Trophoblast cell (in vitro differentiated cells and primary cell): ENCODE measurements around the gene DNM1.

ENCODE experiments used
- DNase-seq, 2 donors: peaks; one replicate each; pipeline ENCODE4 v3.0.0-alpha.2; 2016
- H2AFZ ChIP-seq: 2 replicates; pipeline ENCODE4 v1.6.1; 2013; ENCODE audit warnings: low read length, moderate library complexity, mild to moderate bottlenecking; ENCODE audit not compliant: insufficient read depth, poor library complexity
- H2AK5ac ChIP-seq: 2 replicates; pipeline ENCODE4 v1.6.1; 2013; ENCODE audit warnings: mild to moderate bottlenecking, low read length
- H2BK120ac ChIP-seq: 2 replicates; pipeline ENCODE4 v1.6.1; 2013; ENCODE audit warnings: low read length, mild to moderate bottlenecking, moderate library complexity; ENCODE audit not compliant: insufficient read depth, poor library complexity
- H2BK12ac ChIP-seq: 2 replicates; pipeline ENCODE4 v1.6.1; 2013; ENCODE audit warnings: mild to moderate bottlenecking, low read length, moderate library complexity
- H2BK5ac ChIP-seq: 2 replicates; pipeline ENCODE4 v1.6.1; 2013; ENCODE audit warnings: low read length, low read depth, moderate library complexity, mild to moderate bottlenecking; ENCODE audit not compliant: poor library complexity
- H3K14ac ChIP-seq: 2 replicates; pipeline ENCODE4 v1.6.1; 2013; ENCODE audit warnings: mild to moderate bottlenecking, low read length
- H3K18ac ChIP-seq: 2 replicates; pipeline ENCODE4 v1.6.1; 2013; ENCODE audit warnings: mild to moderate bottlenecking, low read length
- H3K23ac ChIP-seq: 2 replicates; pipeline ENCODE4 v1.6.1; 2013; ENCODE audit warnings: low read length
- H3K27ac ChIP-seq: 2 replicates; pipeline ENCODE4 v1.5.1; 2013; ENCODE audit warnings: low read depth, mild to moderate bottlenecking, inconsistent platforms, low read length, moderate library complexity
- H3K27me3 ChIP-seq: 2 replicates; pipeline ENCODE4 v1.6.1; 2013; ENCODE audit warnings: inconsistent platforms, mild to moderate bottlenecking, low read length, moderate library complexity; ENCODE audit not compliant: insufficient read depth
- H3K36me3 ChIP-seq, 2 experiments: 1 replicate in 1 of 2; 2 replicates in 1 of 2; pipeline ENCODE4 v1.6.1; 2013; ENCODE audit warnings: low read length in 2 of 2, mild to moderate bottlenecking in 2 of 2, moderate library complexity in 1 of 2; ENCODE audit not compliant: insufficient read depth in 2 of 2, control insufficient read depth in 1 of 2
- H3K4ac ChIP-seq: 2 replicates; pipeline ENCODE4 v1.6.1; 2013; ENCODE audit warnings: low read depth, mild to moderate bottlenecking, low read length, moderate library complexity
- H3K4me1 ChIP-seq, 2 experiments: 1 replicate in 1 of 2; 2 replicates in 1 of 2; pipeline ENCODE4 v1.6.1; 2013; ENCODE audit warnings: low read length in 2 of 2, mild to moderate bottlenecking in 2 of 2, moderate library complexity in 1 of 2; ENCODE audit not compliant: insufficient read depth in 2 of 2, control insufficient read depth in 1 of 2
- H3K4me2 ChIP-seq: 2 replicates; pipeline ENCODE4 v1.6.1; 2013; ENCODE audit warnings: inconsistent platforms, mild to moderate bottlenecking, low read length, moderate library complexity
- H3K4me3 ChIP-seq: 2 replicates; pipeline ENCODE4 v1.5.1; 2013; ENCODE audit warnings: mild to moderate bottlenecking, low read depth, low read length, inconsistent platforms
- H3K79me1 ChIP-seq: one replicate; pipeline ENCODE4 v1.6.1; 2013; ENCODE audit warnings: low read length
- H3K79me2 ChIP-seq: 2 replicates; pipeline ENCODE4 v1.6.1; 2013; ENCODE audit warnings: low read length, mild to moderate bottlenecking; ENCODE audit not compliant: control insufficient read depth, insufficient read depth, poor library complexity
- H3K9ac ChIP-seq: 2 replicates; pipeline ENCODE4 v1.6.1; 2013; ENCODE audit warnings: mild to moderate bottlenecking, low read length
- H3K9me3 ChIP-seq: 2 replicates; pipeline ENCODE4 v1.6.1; 2013; ENCODE audit warnings: low read depth, mild to moderate bottlenecking, control low read depth, inconsistent platforms, low read length; ENCODE audit not compliant: insufficient read depth
- H4K12ac ChIP-seq: 2 replicates; pipeline ENCODE4 v1.6.1; 2013; ENCODE audit warnings: low read depth, mild to moderate bottlenecking, low read length, moderate library complexity
- H4K8ac ChIP-seq: 2 replicates; pipeline ENCODE4 v1.6.1; 2013; ENCODE audit warnings: low read depth, mild to moderate bottlenecking, low read length, moderate library complexity
- H4K91ac ChIP-seq: one replicate; pipeline ENCODE4 v1.6.1; 2013; ENCODE audit warnings: low read depth, mild to moderate bottlenecking, low read length, moderate library complexity
- WGBS: extraction: QIAGEN DNeasy Blood & Tissue Kit; methylation state at CpG from one replicate; pipeline ENCODE4 v1.1.7; 2013; ENCODE audit warnings: missing lambda C conversion rate; ENCODE audit not compliant: insufficient read length, insufficient coverage; ENCODE audit errors: extremely low coverage; 5-methylcytosine and 5-hydroxymethylcytosine counted together

DNM1 gene

DNA sequence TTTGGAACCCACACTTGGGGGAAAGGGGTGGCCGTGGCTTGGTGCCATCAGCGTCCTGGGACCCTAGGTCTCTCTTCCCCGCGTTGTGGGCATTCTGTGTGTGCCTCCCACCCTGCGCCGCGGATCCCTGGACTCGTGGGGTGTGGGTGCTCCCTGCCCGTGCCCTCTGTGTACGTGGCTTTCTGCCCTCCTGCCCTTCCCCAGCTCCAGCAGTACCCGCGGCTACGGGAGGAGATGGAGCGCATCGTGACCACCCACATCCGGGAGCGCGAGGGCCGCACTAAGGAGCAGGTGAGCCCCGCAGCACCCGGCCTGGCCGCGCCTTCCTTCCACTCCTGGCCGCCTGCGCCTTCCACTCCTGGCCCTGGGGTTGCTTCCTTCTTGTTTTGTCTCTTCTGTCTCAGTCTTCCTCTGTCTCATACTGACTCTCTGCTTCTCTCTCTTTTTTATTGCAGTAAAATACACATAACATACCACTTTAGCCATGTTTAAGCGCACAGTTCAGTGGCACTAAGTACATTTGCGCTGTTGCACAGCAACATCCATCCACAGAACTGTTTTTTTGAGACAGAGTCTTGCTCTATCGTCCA is 30.7 kb downstream of the DNM1 start:
- Histone ChIP-seq H3K14ac (no peak overlapping the region), H3K4me3 (peak overlapping the region; percentile 27), H3K4me2 (no peak overlapping the region), H2BK120ac (no peak overlapping the region), H3K9ac (no peak overlapping the region), H2AK5ac (no peak overlapping the region), H2BK12ac (no peak overlapping the region), H3K4me1 (no peaks in the 10 kb centered on the region), H3K9me3 (peaks cover 1% of the 10 kb centered on the region), H4K12ac (no peak overlapping the region), H4K8ac (no peak overlapping the region), H3K79me2 (no peaks in the 10 kb centered on the region), H3K4ac (no peak overlapping the region), H3K27ac (no peak overlapping the region), H2AFZ (no peak overlapping the region), H3K27me3 (no peaks in the 10 kb centered on the region), H2BK5ac (no peak overlapping the region), H3K79me1 (no peaks in the 10 kb centered on the region), H4K91ac (no peak overlapping the region), H3K18ac (no peak overlapping the region), H3K36me3 (no peaks in the 10 kb centered on the region), H3K23ac (no peak overlapping the region)
- no CpG with 5 or more reads among the region's 28 CpGs for whole genome bisulfite sequencing
- no peak for DNase-seq

DNA sequence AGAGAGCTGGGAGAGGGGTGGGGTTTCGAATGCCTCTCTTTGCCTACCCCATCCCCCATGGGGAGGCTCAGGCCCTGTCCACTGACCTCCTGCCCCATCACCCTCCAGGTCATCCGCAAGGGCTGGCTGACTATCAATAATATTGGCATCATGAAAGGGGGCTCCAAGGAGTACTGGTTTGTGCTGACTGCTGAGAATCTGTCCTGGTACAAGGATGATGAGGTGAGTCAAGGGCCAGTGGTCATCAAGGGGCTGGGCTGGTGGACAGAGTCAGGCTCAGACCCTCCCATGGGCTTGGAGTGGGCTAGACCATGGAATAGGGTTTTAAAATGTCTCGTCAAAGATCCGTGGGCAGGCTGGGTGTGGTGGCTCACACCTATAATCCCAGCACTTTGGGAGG is 38.9 kb downstream of the DNM1 start:
- no peaks in the 10 kb centered on the region for H3K27me3 ChIP-seq
- no peak overlapping the region for H2AK5ac ChIP-seq
- H3K14ac ChIP-seq: no peak overlapping the region
- no peak overlapping the region for H3K4me3 ChIP-seq
- no peak overlapping the region for H4K91ac ChIP-seq
- DNase-seq: no peak
- no peak overlapping the region for H2BK12ac ChIP-seq
- H2AFZ ChIP-seq: no peak overlapping the region
- H3K27ac ChIP-seq: no peak overlapping the region
- no peak overlapping the region for H3K9ac ChIP-seq
- no CpG with 5 or more reads among the region's 4 CpGs for WGBS
- H3K23ac ChIP-seq: no peak overlapping the region
- H2BK120ac ChIP-seq: no peak overlapping the region
- H3K79me1 ChIP-seq: peaks cover 6% of the 10 kb centered on the region
- H4K12ac ChIP-seq: no peak overlapping the region
- no peak overlapping the region for H3K18ac ChIP-seq
- no peaks in the 10 kb centered on the region for H3K36me3 ChIP-seq
- H3K4ac ChIP-seq: no peak overlapping the region
- peaks cover 12 to 20% of the 10 kb centered on the region in 2 experiments for H3K4me1 ChIP-seq
- H3K9me3 ChIP-seq: no peaks in the 10 kb centered on the region
- peaks cover 3% of the 10 kb centered on the region for H3K79me2 ChIP-seq
- H4K8ac ChIP-seq: no peak overlapping the region
- no peak overlapping the region for H3K4me2 ChIP-seq
- no peak overlapping the region for H2BK5ac ChIP-seq

DNA sequence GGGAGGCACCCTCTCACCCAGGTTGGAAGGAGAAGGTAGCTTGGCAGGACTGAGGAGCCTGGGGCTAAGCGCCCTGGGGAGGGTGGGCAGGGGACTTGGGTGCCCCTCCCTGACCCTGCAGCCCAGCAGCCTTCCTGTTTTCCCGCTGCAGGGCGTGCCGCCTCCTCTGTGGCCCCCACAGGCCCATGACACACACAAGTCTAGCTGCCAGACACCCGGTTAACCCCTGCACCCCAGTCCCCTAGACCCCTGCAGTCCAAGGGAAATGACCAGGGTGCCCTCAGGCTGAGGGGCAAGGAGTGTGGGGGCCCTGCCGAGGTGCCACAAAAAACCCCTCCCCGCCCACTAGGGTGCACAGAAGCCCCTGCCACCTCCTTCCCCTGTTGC is 39.6 kb downstream of the DNM1 start:
- Histone ChIP-seq H3K79me2 (peaks cover 3% of the 10 kb centered on the region), H3K27ac (no peak overlapping the region), H3K27me3 (no peaks in the 10 kb centered on the region), H4K91ac (no peak overlapping the region), H2BK120ac (no peak overlapping the region), H3K14ac (no peak overlapping the region), H3K18ac (no peak overlapping the region), H2AFZ (no peak overlapping the region), H4K12ac (no peak overlapping the region), H3K9ac (no peak overlapping the region), H3K4me2 (no peak overlapping the region), H4K8ac (no peak overlapping the region), H2AK5ac (no peak overlapping the region), H3K79me1 (peaks cover 6% of the 10 kb centered on the region), H2BK5ac (no peak overlapping the region), H3K4me1 (peaks cover 12 to 20% of the 10 kb centered on the region in 2 experiments), H3K4me3 (no peak overlapping the region), H3K9me3 (no peaks in the 10 kb centered on the region), H3K36me3 (no peaks in the 10 kb centered on the region), H3K4ac (no peak overlapping the region), H2BK12ac (no peak overlapping the region), H3K23ac (no peak overlapping the region)
- no CpG with 5 or more reads among the region's 7 CpGs for WGBS
- DNase-seq: no peak

DNA sequence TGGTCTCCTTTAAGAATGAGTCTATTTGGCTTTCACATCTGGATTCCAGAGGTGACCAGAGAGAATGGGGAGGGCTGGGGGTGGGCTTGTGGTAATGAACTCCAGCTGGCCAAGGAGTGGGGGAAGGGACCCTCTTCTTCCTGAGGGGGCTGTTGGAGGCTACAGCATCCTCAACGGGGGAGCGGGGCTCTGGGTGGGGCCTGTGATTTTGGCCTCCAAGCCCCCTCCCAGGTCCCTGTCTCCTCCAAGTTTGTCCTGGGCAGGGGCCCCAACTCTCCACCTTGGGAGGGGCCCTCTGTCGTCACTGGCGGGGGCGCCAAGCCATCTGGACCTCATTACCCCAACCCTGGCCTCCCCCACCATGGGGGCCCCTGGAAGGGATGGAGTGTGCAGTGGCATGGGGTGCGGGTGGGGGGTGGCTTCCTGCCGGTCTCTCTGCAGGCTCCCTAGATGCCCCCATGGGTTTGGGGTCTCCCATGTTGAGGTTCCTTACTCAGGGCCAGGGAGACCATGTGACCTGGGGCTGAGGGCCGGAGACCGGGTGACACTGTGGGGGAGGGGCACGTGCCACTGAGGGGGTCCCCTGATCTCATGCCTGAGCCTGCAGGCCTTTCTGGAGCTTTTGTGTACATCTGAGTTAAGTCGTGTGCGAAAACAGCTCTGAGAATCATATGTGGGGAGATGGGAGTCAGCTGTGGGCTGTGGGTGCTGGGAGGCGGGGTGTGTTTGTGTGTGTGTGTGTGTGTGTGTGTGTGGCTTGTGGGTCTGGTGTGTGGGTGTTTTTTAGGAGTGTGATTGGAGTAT is 40.2 kb downstream of the DNM1 start:
- Histone ChIP-seq H3K4me3 (no peak overlapping the region), H3K14ac (no peak overlapping the region), H3K36me3 (no peaks in the 10 kb centered on the region), H3K4me1 (peaks cover 12 to 20% of the 10 kb centered on the region in 2 experiments), H3K4ac (no peak overlapping the region), H2AK5ac (no peak overlapping the region), H3K23ac (no peak overlapping the region), H3K27ac (no peak overlapping the region), H2AFZ (no peak overlapping the region), H4K12ac (no peak overlapping the region), H3K79me1 (peaks cover 6% of the 10 kb centered on the region), H3K18ac (no peak overlapping the region), H3K9ac (no peak overlapping the region), H2BK5ac (no peak overlapping the region), H3K27me3 (no peaks in the 10 kb centered on the region), H3K9me3 (peaks cover under 1% of the 10 kb centered on the region), H2BK120ac (no peak overlapping the region), H4K91ac (no peak overlapping the region), H3K79me2 (peaks cover 3% of the 10 kb centered on the region), H3K4me2 (no peak overlapping the region), H2BK12ac (no peak overlapping the region), H4K8ac (no peak overlapping the region)
- no peak for DNase-seq
- no CpG with 5 or more reads among the region's 13 CpGs for WGBS
